Amniotic stem cell (primary cell): Measurements from ENCODE around the gene OR2AT4.
"Not testable (repeated sequence)": the region's sequence is repeated elsewhere in the genome, so short reads cannot be mapped to it uniquely, and the experiment has no call there.

Experiments used
- DNase-seq: peaks from one replicate; lab custom pipeline; 2025; lab: John Stamatoyannopoulos, UW

OR2AT4 gene

GRCh38 chr11:75103380-75104026, 6.8 kb upstream of the OR2AT4 start:
- peak; percentile 20 for DNase-seq

- no peak for DNase-seq
Observed at GRCh38 chr11:75101424-75102128, 4.9 kb upstream of the OR2AT4 start.

- DNase-seq, result no peak
Observed at GRCh38 chr11:75100314-75100713, 3.6 kb upstream of the OR2AT4 start.

- no peak for DNase-seq
Observed at GRCh38 chr11:75099635-75100034, 3.0 kb upstream of the OR2AT4 start.

- DNase-seq, result not testable (repeated sequence)
Observed at GRCh38 chr11:75098835-75099439, 2.3 kb upstream of the OR2AT4 start.

GRCh38 chr11:75098181-75098580, 1.5 kb upstream of the OR2AT4 start:
- not testable (repeated sequence) for DNase-seq

- DNase-seq, result no peak
Observed at GRCh38 chr11:75097173-75097557, 489 bp upstream of the OR2AT4 start.

- DNase-seq, result not testable (repeated sequence)
Observed at GRCh38 chr11:75094382-75094781, 2.3 kb downstream of the OR2AT4 start.

- no peak for DNase-seq
Observed at GRCh38 chr11:75090671-75091177, 6.0 kb downstream of the OR2AT4 start.

GRCh38 chr11:75087319-75088305, 9.1 kb downstream of the OR2AT4 start:
- no peak for DNase-seq

GRCh38 chr11:75084883-75085282, 11.8 kb downstream of the OR2AT4 start:
- DNase-seq, result no peak

- DNase-seq, result no peak
Observed at GRCh38 chr11:75083217-75083605, 13.5 kb downstream of the OR2AT4 start.

GRCh38 chr11:75082601-75083216, 14.0 kb downstream of the OR2AT4 start:
- DNase-seq, result no peak

- DNase-seq, result no peak
Observed at GRCh38 chr11:75079546-75079945, 17.1 kb downstream of the OR2AT4 start.

GRCh38 chr11:75078233-75078632, 18.4 kb downstream of the OR2AT4 start:
- no peak for DNase-seq

- DNase-seq, result no peak
Observed at GRCh38 chr11:75077316-75077715, 19.4 kb downstream of the OR2AT4 start.

- DNase-seq, result no peak
Observed at GRCh38 chr11:75076671-75077070, 20.0 kb downstream of the OR2AT4 start.

GRCh38 chr11:75073459-75074190, 23.1 kb downstream of the OR2AT4 start:
- DNase-seq, result no peak

GRCh38 chr11:75072582-75072981, 24.1 kb downstream of the OR2AT4 start:
- no peak for DNase-seq

GRCh38 chr11:75069473-75069872, 27.2 kb downstream of the OR2AT4 start:
- no peak for DNase-seq

- DNase-seq, result no peak
Observed at GRCh38 chr11:75068993-75069392, 27.7 kb downstream of the OR2AT4 start.
